GM23248 (cell line): ENCODE results near the gene BCAP29. TPM values are rescaled to one million over a fixed set of nuclear protein-coding genes. Genes with fewer than 3 reads are reported as not detected.

Experiments used
- DNase-seq: peaks from one replicate; pipeline ENCODE4 v3.0.0-alpha.2; 2015
- H2AFZ ChIP-seq: fragments of 200-600 bp; sonication (generic); 2 replicates; pipeline ENCODE4 v1.6.1; 2016; ENCODE audit warnings: antibody characterized with exemption
- H3F3A ChIP-seq: fragments of 200-600 bp; sonication (generic); 2 replicates; pipeline ENCODE4 v1.6.1; 2016; ENCODE audit warnings: mild to moderate bottlenecking, antibody characterized with exemption, mixed run types; ENCODE audit not compliant: insufficient read depth
- H3K27ac ChIP-seq: fragments of 200-600 bp; sonication (generic); 2 replicates; pipeline ENCODE4 v1.5.1; 2016; ENCODE audit warnings: mild to moderate bottlenecking
- H3K27me3 ChIP-seq: fragments of 200-600 bp; sonication (generic); replicated peaks from 2 replicates; pipeline ENCODE4 v1.6.1; 2016; ENCODE audit warnings: mild to moderate bottlenecking; ENCODE audit not compliant: insufficient read depth
- H3K36me3 ChIP-seq: fragments of 200-600 bp; sonication (generic); 2 replicates; pipeline ENCODE4 v1.6.1; 2016; ENCODE audit warnings: low read depth, mild to moderate bottlenecking
- H3K4me1 ChIP-seq: fragments of 200-600 bp; sonication (generic); 2 replicates; pipeline ENCODE4 v1.6.1; 2016; ENCODE audit warnings: mild to moderate bottlenecking; ENCODE audit not compliant: insufficient read depth
- H3K4me2 ChIP-seq: fragments of 200-600 bp; sonication (generic); one replicate; pipeline ENCODE4 v1.6.1; 2016; ENCODE audit warnings: mild to moderate bottlenecking; ENCODE audit not compliant: unreplicated experiment
- H3K4me3 ChIP-seq: fragments of 200-600 bp; sonication (generic); 2 replicates; pipeline ENCODE4 v1.5.1; 2016; ENCODE audit warnings: mild to moderate bottlenecking
- H3K79me2 ChIP-seq: fragments of 200-600 bp; sonication (generic); 2 replicates; pipeline ENCODE4 v1.6.1; 2016; ENCODE audit warnings: mild to moderate bottlenecking; ENCODE audit not compliant: insufficient read depth
- H3K9ac ChIP-seq: fragments of 200-600 bp; sonication (generic); 2 replicates; pipeline ENCODE4 v1.6.1; 2016; ENCODE audit warnings: mild to moderate bottlenecking
- H3K9me2 ChIP-seq: fragments of 200-600 bp; sonication (generic); 2 replicates; pipeline ENCODE4 v1.6.1; 2016; ENCODE audit warnings: mixed run types, mild to moderate bottlenecking, moderate library complexity; ENCODE audit not compliant: insufficient read depth
- H3K9me3 ChIP-seq: fragments of 200-600 bp; sonication (generic); one replicate; pipeline ENCODE4 v1.6.1; 2017; ENCODE audit warnings: low read depth
- H4K20me1 ChIP-seq: fragments of 200-600 bp; sonication (generic); 2 replicates; pipeline ENCODE4 v1.6.0; 2016; ENCODE audit not compliant: insufficient read depth
- EZH2 ChIP-seq: fragments of 200-600 bp; sonication (generic); IDR thresholded peaks from 2 replicates; pipeline ENCODE4 v1.6.1; 2018; ENCODE audit warnings: antibody characterized with exemption, mild to moderate bottlenecking; ENCODE audit not compliant: insufficient read depth, poor library complexity, severe bottlenecking
- EZH2phosphoT487 ChIP-seq: fragments of 200-600 bp; sonication (generic); IDR thresholded peaks from 2 replicates; pipeline ENCODE4 v1.6.1; 2018; ENCODE audit warnings: antibody characterized with exemption, moderate library complexity, mild to moderate bottlenecking, low read depth; ENCODE audit not compliant: insufficient read depth
- WGBS, 2 experiments: methylation state at CpG; one replicate each; pipeline ENCODE4 v1.1.6; 2015 to 2017; ENCODE audit warnings: low lambda C conversion rate in 2 of 2, low coverage in 1 of 2; ENCODE audit errors: missing lambda C conversion rate in 2 of 2; 5-methylcytosine and 5-hydroxymethylcytosine counted together
- in situ Hi-C: fragments of 300-500 bp; cut with MboI; formaldehyde crosslinking; loops from 2 replicates; pipeline ENCODE4 v1.15.0; 2020
- polyA plus RNA-seq: library from polyadenylated mRNA; unstranded; fragments of >200 nt; fragmentation: Nextera tagmentation; extraction: Ambion mirVana; gene quantifications from 2 replicates; pipeline ENCODE4 v1.2.1, GENCODE V29; 2016
- total RNA-seq: library from RNA; depleted of rRNA; stranded (reverse); fragments of >200 nt; shearing (Covaris generic); gene quantifications from 2 replicates; pipeline ENCODE4 v1.2.3, GENCODE V29; 2014

The BCAP29 gene
- total and polyA plus RNA-seq, 2 experiments from 2014 or later = 106 to 138 TPM

DNA sequence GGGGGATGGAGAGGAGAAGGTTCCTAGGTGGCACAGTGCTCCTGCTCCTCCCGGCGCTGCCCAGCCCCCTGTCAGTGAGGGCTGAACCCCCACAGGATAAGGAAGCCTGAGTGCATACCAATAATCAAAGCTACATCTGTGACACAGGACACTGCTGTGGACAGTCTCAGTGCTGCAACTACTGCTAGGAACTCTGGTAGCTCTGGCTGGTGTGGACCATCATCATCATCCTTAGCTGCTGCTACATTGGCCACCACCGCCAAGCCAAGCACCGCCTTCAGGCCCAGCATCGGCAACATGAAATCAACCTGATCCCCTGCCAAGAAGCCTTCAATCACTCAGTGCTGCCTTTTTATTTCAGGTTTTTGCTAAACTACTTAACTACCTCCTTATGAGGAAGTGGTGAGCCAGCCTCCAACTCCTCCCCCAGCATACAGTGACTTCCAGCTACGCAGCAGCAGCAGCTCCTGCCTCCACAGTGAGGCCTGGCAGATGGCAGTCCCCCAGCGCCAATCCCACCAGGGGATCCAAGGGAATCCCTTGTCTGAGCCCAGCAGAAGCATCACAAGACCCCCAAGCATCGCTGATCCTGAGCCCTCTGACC lies 48.5 kb downstream of the BCAP29 start:
- no peaks in the 10 kb centered on the region for H3F3A ChIP-seq
- no peak overlapping the region for H3K9ac ChIP-seq
- H3K4me3 ChIP-seq = no peak overlapping the region
- H3K4me2 ChIP-seq = no peak overlapping the region
- H3K36me3 ChIP-seq = no peaks in the 10 kb centered on the region
- H2AFZ ChIP-seq = no peak overlapping the region
- WGBS, 2 experiments = 91 to 92% methylated on average over 8 of the region's 8 CpGs
- no peak for DNase-seq
- in situ Hi-C loops = no loop called here
- no peaks in the 10 kb centered on the region; the same call in 1 of the 2 replicates for H4K20me1 ChIP-seq
- TF ChIP-seq EZH2 = no peak
- TF ChIP-seq EZH2phosphoT487 = no peak
- H3K9me3 ChIP-seq = no peaks in the 10 kb centered on the region
- H3K79me2 ChIP-seq = no peaks in the 10 kb centered on the region
- no peaks in the 10 kb centered on the region for H3K27me3 ChIP-seq
- H3K4me1 ChIP-seq = no peaks in the 10 kb centered on the region
- no peaks in the 10 kb centered on the region for H3K9me2 ChIP-seq
- no peak overlapping the region for H3K27ac ChIP-seq

DNA sequence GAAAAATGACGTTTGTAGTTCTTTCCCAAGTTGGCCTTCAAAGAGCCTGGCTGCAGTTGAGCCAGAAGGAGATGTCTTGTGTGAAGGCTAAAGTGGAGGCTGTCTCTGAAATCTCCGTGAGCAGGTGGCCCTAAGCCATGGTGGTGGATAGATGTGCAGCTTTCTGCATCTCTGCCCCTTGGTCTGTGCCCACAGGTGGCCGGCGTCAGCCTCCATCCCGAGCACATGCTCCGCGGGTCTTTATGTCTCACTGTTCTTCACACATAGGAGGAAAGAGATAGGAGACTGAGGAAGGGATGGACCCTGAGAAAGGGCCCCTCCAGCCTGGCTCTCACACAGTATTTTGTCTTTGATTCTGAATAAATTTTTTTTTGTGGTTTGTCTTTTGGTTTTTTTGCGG lies 50.3 kb downstream of the BCAP29 start:
- H3K9ac ChIP-seq = no peak overlapping the region
- H3K27me3 ChIP-seq = no peaks in the 10 kb centered on the region
- H3K27ac ChIP-seq = no peak overlapping the region
- no peaks in the 10 kb centered on the region for H3K9me2 ChIP-seq
- 98% methylated on average over 8 of the region's 8 CpGs for WGBS, 2 experiments
- H3K4me3 ChIP-seq = no peak overlapping the region
- H3F3A ChIP-seq = no peaks in the 10 kb centered on the region
- in situ Hi-C loops = no loop called here
- no peaks in the 10 kb centered on the region for H3K9me3 ChIP-seq
- no peaks in the 10 kb centered on the region for H3K4me1 ChIP-seq
- H3K4me2 ChIP-seq = no peak overlapping the region
- H3K79me2 ChIP-seq = no peaks in the 10 kb centered on the region
- no peaks in the 10 kb centered on the region; the same call in 1 of the 2 replicates for H4K20me1 ChIP-seq
- TF ChIP-seq EZH2phosphoT487 (no peak), EZH2 (no peak)
- DNase-seq = no peak
- H3K36me3 ChIP-seq = no peaks in the 10 kb centered on the region
- H2AFZ ChIP-seq = no peak overlapping the region

DNA sequence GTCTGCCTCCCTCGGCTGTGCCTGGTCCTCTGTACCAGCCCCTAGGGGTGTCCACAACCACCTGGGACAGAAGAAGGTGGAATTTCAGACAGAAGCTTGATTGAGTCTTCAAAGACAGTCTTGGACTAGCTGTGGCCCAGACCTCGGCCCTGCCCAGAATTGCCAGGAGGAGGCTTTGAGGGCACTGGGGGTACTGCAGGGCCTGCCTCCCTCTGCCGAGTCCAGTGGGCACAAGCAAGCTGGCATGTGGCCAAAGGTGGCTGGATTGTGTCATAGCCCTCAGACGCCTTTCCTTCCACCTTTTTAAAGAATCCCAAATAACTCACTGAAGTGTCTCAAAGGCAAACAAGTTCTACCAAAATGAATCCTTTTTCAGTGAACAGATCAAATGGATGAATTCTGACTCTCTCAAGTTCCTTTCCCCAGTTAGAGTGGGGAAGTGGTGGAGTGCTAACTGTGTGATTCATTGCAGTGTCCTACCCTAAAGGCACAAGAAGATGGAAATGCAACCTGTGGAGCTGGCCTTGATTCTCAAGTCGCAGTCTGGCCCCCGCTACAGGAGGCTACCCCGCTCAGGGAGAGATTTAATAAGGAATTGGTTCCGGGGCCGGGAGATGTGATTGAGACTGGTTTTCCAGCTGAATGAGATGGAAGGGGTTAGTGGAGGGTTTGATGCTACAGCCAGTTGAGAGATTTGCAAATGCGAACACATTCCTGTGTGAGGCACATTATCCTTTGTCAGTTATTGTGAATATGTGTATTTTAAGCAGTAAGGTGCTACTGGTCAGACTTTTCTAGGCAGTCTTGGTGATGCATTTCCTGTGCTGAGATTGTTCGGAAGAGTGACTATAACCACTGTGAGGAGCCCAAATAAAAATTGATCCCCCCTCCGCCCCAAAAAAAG lies 51.8 kb downstream of the BCAP29 start:
- in situ Hi-C loops = no loop called here
- Histone ChIP-seq H3K79me2 (no peaks in the 10 kb centered on the region), H3F3A (no peaks in the 10 kb centered on the region), H3K9me2 (no peaks in the 10 kb centered on the region), H3K4me3 (no peak overlapping the region), H3K9me3 (no peaks in the 10 kb centered on the region), H2AFZ (no peak overlapping the region), H4K20me1 (no peaks in the 10 kb centered on the region; the same call in 1 of the 2 replicates), H3K9ac (no peak overlapping the region), H3K27me3 (no peaks in the 10 kb centered on the region), H3K36me3 (no peaks in the 10 kb centered on the region), H3K27ac (no peak overlapping the region), H3K4me2 (no peak overlapping the region), H3K4me1 (no peaks in the 10 kb centered on the region)
- WGBS, 2 experiments = 94% methylated on average over 12 of the region's 12 CpGs
- DNase-seq = no peak
- no peak for TF ChIP-seq EZH2phosphoT487
- TF ChIP-seq EZH2 = no peak

DNA sequence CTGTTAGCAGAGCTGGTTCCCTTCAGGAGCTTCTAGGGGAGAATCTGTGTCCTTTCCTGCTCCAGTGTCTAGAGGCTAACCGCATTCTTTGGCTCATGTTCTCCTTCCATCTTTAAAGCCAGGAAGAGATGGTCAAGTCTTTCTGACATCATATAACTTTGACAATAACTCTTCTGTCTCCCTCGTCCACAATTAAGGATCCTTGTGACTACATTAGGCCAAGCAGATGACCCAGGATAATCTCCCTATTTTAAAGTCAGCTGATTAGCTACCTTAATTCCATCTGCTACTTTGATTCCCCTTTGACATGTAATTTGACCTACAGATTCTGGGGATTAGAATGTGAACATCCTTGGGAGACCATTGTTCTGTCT lies 52.4 kb downstream of the BCAP29 start:
- no peaks in the 10 kb centered on the region for H3K9me2 ChIP-seq
- no peaks in the 10 kb centered on the region for H3K36me3 ChIP-seq
- no peaks in the 10 kb centered on the region for H3K27me3 ChIP-seq
- H3K9me3 ChIP-seq = no peaks in the 10 kb centered on the region
- no peaks in the 10 kb centered on the region for H3F3A ChIP-seq
- DNase-seq = no peak
- no peak overlapping the region for H3K4me3 ChIP-seq
- H2AFZ ChIP-seq = no peak overlapping the region
- no peaks in the 10 kb centered on the region for H3K4me1 ChIP-seq
- 97 to 100% methylated on average over 2 of the region's 2 CpGs for WGBS, 2 experiments
- no peaks in the 10 kb centered on the region for H3K79me2 ChIP-seq
- in situ Hi-C loops = no loop called here
- TF ChIP-seq EZH2 (no peak), EZH2phosphoT487 (no peak)
- H3K4me2 ChIP-seq = no peak overlapping the region
- H4K20me1 ChIP-seq = no peaks in the 10 kb centered on the region
- H3K27ac ChIP-seq = no peak overlapping the region
- no peak overlapping the region for H3K9ac ChIP-seq
